ENCODE data around the gene ATG4D. TPM values are rescaled to one million over a fixed set of nuclear protein-coding genes. Genes with fewer than 3 reads are reported as not detected.

Gene ATG4D
- total RNA-seq, 6 donors from 2014 or later, result 18.1 to 49.2 (median 27.7) TPM

GRCh38 chr19:10516064-10516385 lies 27.7 kb upstream of the ATG4D start:
- Histone ChIP-seq H3K36me3 (no peaks in the 10 kb centered on the region), H3K9me3 (no peaks in the 10 kb centered on the region), H3K27ac (no peak overlapping the region), H3K27me3 (peaks cover 3 to 46% (median 31%) of the 10 kb centered on the region in 4 donors), H3K4me3 (peak overlapping the region in 1 of 4 donors; percentile 3), H3K4me1 (peaks cover 17 to 38% (median 22%) of the 10 kb centered on the region in 4 donors)
- 91 to 93% methylated on average over 5 of the region's 5 CpGs for WGBS, 2 donors
- ATAC-seq (ENCODE audit: low FRiP score in 2 of 2), result no peak
- TF ChIP-seq EP300 (IDR thresholded peaks at IDR 0.05) (no peak), CTCF (IDR thresholded peaks at IDR 0.05) (no peak), POLR2A (IDR thresholded peaks at IDR 0.05) (no peak), POLR2AphosphoS5 (IDR thresholded peaks at IDR 0.05) (no peak)
- DNase-seq, result no peak

DNA sequence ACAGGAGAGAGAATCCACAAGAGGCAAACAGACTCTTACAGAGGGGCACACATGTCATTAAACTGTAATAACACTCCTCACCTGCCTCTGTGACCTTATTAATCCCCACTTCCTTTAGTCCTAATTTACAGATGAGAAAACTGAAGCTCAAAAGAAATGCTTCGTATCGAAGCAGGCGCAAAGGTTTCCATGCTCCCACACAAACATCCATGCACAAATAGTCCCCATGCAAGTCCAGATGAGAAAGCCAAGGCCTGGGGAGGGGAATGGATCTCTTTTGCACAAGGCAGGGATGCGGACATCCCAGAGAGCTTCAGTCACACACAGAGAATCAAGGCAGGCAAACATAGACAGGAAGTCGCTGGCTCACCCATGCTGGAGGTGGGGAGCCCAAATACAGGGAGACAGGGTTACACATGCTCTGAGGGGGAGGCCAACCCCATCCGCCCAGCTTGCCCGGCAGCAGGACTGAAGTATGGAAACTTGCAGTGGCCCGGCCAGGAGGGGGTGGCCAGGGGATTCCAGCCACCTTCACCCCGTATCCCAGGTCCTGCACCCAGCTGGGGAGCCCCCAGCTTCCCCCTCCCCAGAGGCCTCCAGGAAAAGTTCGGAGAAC lies 26.9 kb upstream of the ATG4D start:
- Histone ChIP-seq H3K27ac (peak overlapping the region in 2 of 4 donors; percentile 4 to 36), H3K36me3 (no peaks in the 10 kb centered on the region), H3K9me3 (no peaks in the 10 kb centered on the region), H3K4me1 (peaks cover 17 to 38% (median 22%) of the 10 kb centered on the region in 4 donors), H3K27me3 (peaks cover 3 to 46% (median 31%) of the 10 kb centered on the region in 4 donors), H3K4me3 (peak overlapping the region in 3 of 4 donors; percentile 24 to 40 (median 39))
- DNase-seq (no peak), ATAC-seq (ENCODE audit: low FRiP score in 2 of 2) (no peak)
- WGBS, 2 donors, result 45 to 50% methylated on average over 8 to 9 of the region's 10 CpGs
- no peak for TF ChIP-seq POLR2A (IDR thresholded peaks at IDR 0.05)
- no peak for TF ChIP-seq EP300 (IDR thresholded peaks at IDR 0.05)
- no peak for TF ChIP-seq CTCF (IDR thresholded peaks at IDR 0.05)
- no peak for TF ChIP-seq POLR2AphosphoS5 (IDR thresholded peaks at IDR 0.05)

- peak within 1 kb of the TSS; percentile 8 to 40 (median 32) for H3K4me3 ChIP-seq
Measured at GRCh38 chr19:10517361-10517759, 26.3 kb upstream of the ATG4D start, which contains the start of gene S1PR5. Gene S1PR5 (minus strand): TSS chr19:10517447. CDS start chr19:10515011, 2,436 bp downstream.

DNA sequence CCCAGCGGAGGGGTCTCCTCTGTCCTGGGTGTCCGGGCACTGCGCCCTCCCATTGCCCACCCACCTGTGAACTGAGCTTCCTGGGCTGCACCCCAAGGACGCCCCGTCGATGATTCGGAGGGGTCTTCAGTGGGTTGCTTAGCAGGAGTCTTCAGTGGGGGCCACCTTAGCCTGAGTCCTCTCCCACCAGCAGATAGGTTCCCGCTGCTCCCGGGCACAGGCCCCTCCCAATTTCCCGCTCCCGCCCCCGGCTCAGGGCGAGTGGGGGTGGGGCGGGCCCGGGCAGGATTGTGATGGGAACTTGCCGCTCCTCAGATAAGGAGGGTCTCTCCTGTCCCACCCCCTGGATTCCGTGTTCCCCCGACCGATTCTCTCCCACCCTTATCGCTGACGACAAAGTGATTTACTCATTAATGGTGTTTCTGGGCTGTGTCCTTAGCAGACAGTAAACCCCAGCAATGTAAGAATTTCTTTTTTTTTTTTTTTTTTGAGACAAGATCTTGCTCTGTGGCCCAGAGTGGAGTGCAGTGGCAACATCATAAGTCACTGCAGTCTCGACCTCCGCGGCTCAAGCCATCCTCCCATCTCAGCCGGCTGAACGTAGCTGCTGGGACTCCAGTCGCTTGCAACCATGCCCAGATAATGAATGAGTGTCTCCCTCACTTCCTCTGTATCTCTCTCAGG lies 25.8 kb upstream of the ATG4D start:
- H3K4me1 ChIP-seq, result peaks cover 17 to 38% (median 22%) of the 10 kb centered on the region in 4 donors
- no peaks in the 10 kb centered on the region for H3K9me3 ChIP-seq
- WGBS, 2 donors, result 1% methylated on average over 21 to 26 of the region's 27 CpGs
- H3K36me3 ChIP-seq, result no peaks in the 10 kb centered on the region
- peak; percentile 15 to 50 for ATAC-seq (ENCODE audit: low FRiP score in 2 of 2)
- peaks cover 3 to 46% (median 31%) of the 10 kb centered on the region in 4 donors for H3K27me3 ChIP-seq
- H3K27ac ChIP-seq, result peak overlapping the region in 1 of 4 donors; percentile 36
- peak overlapping the region in 3 of 4 donors; percentile 24 to 40 (median 39) for H3K4me3 ChIP-seq
- DNase-seq, result peak in 1 of 2 donors; percentile 73
- no peak for TF ChIP-seq POLR2AphosphoS5 (IDR thresholded peaks at IDR 0.05)
- no peak for TF ChIP-seq POLR2A (IDR thresholded peaks at IDR 0.05)
- no peak for TF ChIP-seq CTCF (IDR thresholded peaks at IDR 0.05)
- no peak for TF ChIP-seq EP300 (IDR thresholded peaks at IDR 0.05)

More at GRCh38 chr19:10517361-10517759, 26.3 kb upstream of the ATG4D start, which contains the start of gene S1PR5:
- no peak for TF ChIP-seq CTCF (IDR thresholded peaks at IDR 0.05)
- no peak for TF ChIP-seq EP300 (IDR thresholded peaks at IDR 0.05)
- no peak for TF ChIP-seq POLR2A (IDR thresholded peaks at IDR 0.05)
- no peak for TF ChIP-seq POLR2AphosphoS5 (IDR thresholded peaks at IDR 0.05)
- Histone ChIP-seq H3K27me3 (peaks cover 3 to 46% (median 31%) of the 10 kb centered on the region in 4 donors), H3K4me1 (peaks cover 17 to 38% (median 22%) of the 10 kb centered on the region in 4 donors), H3K9me3 (no peaks in the 10 kb centered on the region), H3K27ac (peak within 1 kb of the TSS in 2 of 4 donors; percentile 4 to 36), H3K36me3 (no peaks in the 10 kb centered on the region)
- peak in 1 of 2 donors; percentile 49 for ATAC-seq (ENCODE audit: low FRiP score in 2 of 2)
- 5 to 20% methylated on average over 1 to 28 of the region's 39 CpGs for WGBS, 2 donors
- peak in 1 of 2 donors; percentile 88 for DNase-seq

Data from upper lobe of left lung (tissue), 6 donors.